Measurements from ENCODE around the gene C1QTNF4.
"Not testable (repeated sequence)": the region's sequence is repeated elsewhere in the genome, so short reads cannot be mapped to it uniquely, and the experiment has no call there.

Gene C1QTNF4

GRCh38 chr11:47565340-47566148 lies 28.7 kb downstream of the C1QTNF4 start, which contains the start of gene PTPMT1:
Gene PTPMT1, plus strand, starts transcription at chr11:47565599. Its CDS starts 24 bp downstream, at chr11:47565623.
- peak in 1 of 2 donors; percentile 59 for DNase-seq (ENCODE audit: low read depth in 2 of 2)

GRCh38 chr11:47564933-47565339 lies 29.3 kb downstream of the C1QTNF4 start:
- no peak for DNase-seq (ENCODE audit: low read depth in 2 of 2)

GRCh38 chr11:47564366-47564765 lies 29.8 kb downstream of the C1QTNF4 start:
- not testable (repeated sequence) for DNase-seq (ENCODE audit: low read depth in 2 of 2)

- DNase-seq (ENCODE audit: low read depth in 2 of 2) = not testable (repeated sequence)
Measured at GRCh38 chr11:47562393-47562792, 31.8 kb downstream of the C1QTNF4 start.

GRCh38 chr11:47560426-47560825 lies 33.8 kb downstream of the C1QTNF4 start:
- DNase-seq (ENCODE audit: low read depth in 2 of 2) = no peak

GRCh38 chr11:47558695-47559094 lies 35.5 kb downstream of the C1QTNF4 start:
- DNase-seq (ENCODE audit: low read depth in 2 of 2) = no peak

- not testable (repeated sequence) for DNase-seq (ENCODE audit: low read depth in 2 of 2)
Measured at GRCh38 chr11:47557004-47557403, 37.2 kb downstream of the C1QTNF4 start.

- DNase-seq (ENCODE audit: low read depth in 2 of 2) = no peak
Measured at GRCh38 chr11:47553406-47553743, 40.8 kb downstream of the C1QTNF4 start.

- peak; percentile 84 to 90 for DNase-seq (ENCODE audit: low read depth in 2 of 2)
Measured at GRCh38 chr11:47552566-47553405, 41.4 kb downstream of the C1QTNF4 start, which contains the start of gene CELF1. Gene CELF1, minus strand, starts transcription at chr11:47553132. Its CDS starts 53,609 bp downstream, at chr11:47499523.

GRCh38 chr11:47552056-47552565 lies 42.1 kb downstream of the C1QTNF4 start:
- DNase-seq (ENCODE audit: low read depth in 2 of 2) = peak in 1 of 2 donors; percentile 22

GRCh38 chr11:47551086-47551485 lies 43.1 kb downstream of the C1QTNF4 start:
- DNase-seq (ENCODE audit: low read depth in 2 of 2) = no peak

- no peak for DNase-seq (ENCODE audit: low read depth in 2 of 2)
Measured at GRCh38 chr11:47550288-47551047, 43.7 kb downstream of the C1QTNF4 start.

- DNase-seq (ENCODE audit: low read depth in 2 of 2) = not testable (repeated sequence)
Measured at GRCh38 chr11:47546274-47546673, 47.9 kb downstream of the C1QTNF4 start.

GRCh38 chr11:47545298-47545697 lies 48.9 kb downstream of the C1QTNF4 start:
- DNase-seq (ENCODE audit: low read depth in 2 of 2) = no peak

GRCh38 chr11:47541070-47541469 lies 53.1 kb downstream of the C1QTNF4 start:
- no peak for DNase-seq (ENCODE audit: low read depth in 2 of 2)

- DNase-seq (ENCODE audit: low read depth in 2 of 2) = no peak
Measured at GRCh38 chr11:47539681-47540039, 54.6 kb downstream of the C1QTNF4 start.

Data from stimulated activated CD4-positive, alpha-beta T cell treated with anti-CD3 and anti-CD28 coated beads, Interleukin-1b, Interleukin-23, amount 100 ng/mL, for 4 hours (primary cell).